ENCODE measurements around the gene RSPH6A.

GRCh38 chr19:45823182-45823581 lies 8.1 kb upstream of the RSPH6A start:
- TF ChIP-seq POLR2A (IDR thresholded peaks at IDR 0.05; ENCODE audit: low read depth, low read length): no peak
- no peak for TF ChIP-seq POLR2AphosphoS5 (IDR thresholded peaks at IDR 0.05; ENCODE audit: low read depth, low read length)
- TF ChIP-seq TAF1 (IDR thresholded peaks at IDR 0.05; ENCODE audit: borderline replicate concordance, low read depth, low read length): no peak

Data from GM12892 (cell line).